Activated CD4-positive, alpha-beta T cell treated with anti-CD3 and anti-CD28 coated beads, Interleukin-2, amount 10 ng/mL, durations not matched to agents 24 days and 14 days (primary cell): Measurements from ENCODE around the gene CAPN5. TPM values are rescaled to one million over a fixed set of nuclear protein-coding genes. Genes with fewer than 3 reads are reported as not detected.

ENCODE experiments used
- DNase-seq: peaks from one replicate; pipeline ENCODE4 v3.0.0; 2022
- H3K27ac Mint-ChIP-seq: one replicate; pipeline ENCODE4 v1.8.0; 2022; ENCODE audit warnings: mild to moderate bottlenecking, mixed read lengths
- H3K27me3 Mint-ChIP-seq: one replicate; pipeline ENCODE4 v1.8.0; 2022; ENCODE audit warnings: mixed read lengths
- H3K36me3 Mint-ChIP-seq: one replicate; pipeline ENCODE4 v1.8.0; 2022; ENCODE audit warnings: low read depth, mild to moderate bottlenecking, mixed read lengths
- H3K4me1 Mint-ChIP-seq: one replicate; pipeline ENCODE4 v1.8.0; 2021; ENCODE audit warnings: mixed read lengths
- H3K4me3 Mint-ChIP-seq: one replicate; pipeline ENCODE4 v1.8.0; 2022; ENCODE audit warnings: mild to moderate bottlenecking, moderate library complexity, mixed read lengths
- H3K9me3 Mint-ChIP-seq: one replicate; pipeline ENCODE4 v1.8.0; 2021; ENCODE audit warnings: mixed read lengths
- intact Hi-C: fragments of 100-400 bp; cut with micrococcal nuclease; formaldehyde crosslinking; loops from one replicate; pipeline ENCODE4 v1.15.1; 2023
- total RNA-seq: library from RNA; stranded (reverse); gene quantifications from 2 replicates; pipeline ENCODE4 v1.2.3, GENCODE V29; 2022

CAPN5 gene
- total RNA-seq, 1 donor from 2014 or later, result 0.30 TPM

DNA sequence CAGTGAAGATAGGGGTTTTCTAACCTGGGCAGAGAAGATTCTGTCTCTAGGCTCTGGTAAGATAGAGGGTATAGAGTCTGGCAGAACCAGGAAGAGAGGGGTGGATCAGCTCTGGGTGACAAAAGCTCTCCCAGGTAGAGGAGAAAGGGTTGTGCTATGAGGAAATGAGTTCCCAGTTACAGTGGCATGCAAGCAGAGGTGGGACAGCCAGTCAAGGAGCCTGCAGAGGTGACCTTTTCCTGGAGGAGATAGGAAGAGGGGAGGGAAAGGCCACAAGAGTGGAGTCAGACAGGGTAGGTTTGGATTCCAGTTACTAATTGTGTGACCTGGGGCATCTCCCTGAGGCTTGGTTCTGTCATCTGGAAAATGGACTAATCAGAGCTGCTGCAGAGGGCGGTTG, 3.4 kb upstream of the CAPN5 start:
- Mint-ChIP-seq H3K27ac (no peak overlapping the region), H3K4me3 (no peak overlapping the region), H3K4me1 (peaks cover 8% of the 10 kb centered on the region), H3K9me3 (no peaks in the 10 kb centered on the region), H3K27me3 (peaks cover 25% of the 10 kb centered on the region), H3K36me3 (no peaks in the 10 kb centered on the region)
- no peak for DNase-seq
- intact Hi-C loops, result no loop called here

DNA sequence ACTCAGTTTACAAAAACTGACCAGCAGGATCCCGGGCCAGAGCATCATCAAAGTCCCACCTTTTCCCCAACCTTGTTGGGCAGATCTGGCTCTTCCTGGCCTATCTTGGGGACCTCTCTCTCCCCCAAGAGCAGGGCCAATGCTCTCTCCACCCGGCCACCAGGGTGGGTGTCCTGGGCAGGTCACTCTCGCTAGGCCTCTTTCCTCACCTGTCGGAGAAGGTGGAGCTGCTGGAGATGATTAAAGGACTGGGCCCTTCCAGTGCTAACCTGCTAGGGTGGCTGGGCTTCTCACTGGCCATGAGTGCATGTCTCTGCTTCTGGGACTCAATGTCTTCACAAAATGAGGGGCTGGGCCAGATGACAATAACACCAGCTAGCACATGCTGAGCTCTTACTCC, 2.9 kb upstream of the CAPN5 start:
- DNase-seq, result no peak
- H3K4me1 Mint-ChIP-seq, result peaks cover 8% of the 10 kb centered on the region
- no peaks in the 10 kb centered on the region for H3K36me3 Mint-ChIP-seq
- H3K4me3 Mint-ChIP-seq, result no peak overlapping the region
- peaks cover 25% of the 10 kb centered on the region for H3K27me3 Mint-ChIP-seq
- no peak overlapping the region for H3K27ac Mint-ChIP-seq
- no peaks in the 10 kb centered on the region for H3K9me3 Mint-ChIP-seq
- intact Hi-C loops, result no loop called here

DNA sequence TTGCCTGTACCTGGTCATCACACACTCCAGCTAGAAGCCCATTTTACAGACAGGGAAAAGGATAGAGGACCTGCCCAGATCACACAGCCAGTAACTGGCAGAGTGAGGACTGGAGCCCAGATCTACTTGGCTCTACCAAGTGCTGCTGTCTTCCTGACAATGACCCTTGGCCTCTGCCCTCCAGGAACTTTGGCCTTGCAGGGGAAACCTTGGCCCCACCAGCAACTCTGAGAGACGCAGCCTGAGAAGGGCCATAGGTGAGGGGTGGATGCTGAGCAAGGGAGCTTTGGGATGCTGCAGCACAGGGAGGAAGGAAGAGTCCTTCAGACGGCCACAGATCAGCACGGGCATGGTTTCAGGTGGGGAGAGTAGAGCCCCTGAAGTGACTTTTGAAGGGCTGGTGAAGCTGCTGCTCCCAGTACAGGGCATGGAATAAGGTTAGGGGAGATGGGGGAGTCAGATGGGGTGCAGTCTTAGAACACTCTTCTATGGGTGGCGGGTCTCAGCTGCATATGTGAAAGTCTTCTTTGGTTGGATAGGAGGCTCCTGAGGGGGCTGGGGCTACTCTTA, 2.0 kb upstream of the CAPN5 start:
- no peaks in the 10 kb centered on the region for H3K9me3 Mint-ChIP-seq
- peaks cover 8% of the 10 kb centered on the region for H3K4me1 Mint-ChIP-seq
- H3K27ac Mint-ChIP-seq, result no peak overlapping the region
- H3K4me3 Mint-ChIP-seq, result no peak overlapping the region
- intact Hi-C loops, result no loop called here
- peaks cover 28% of the 10 kb centered on the region for H3K27me3 Mint-ChIP-seq
- no peak for DNase-seq
- no peaks in the 10 kb centered on the region for H3K36me3 Mint-ChIP-seq

DNA sequence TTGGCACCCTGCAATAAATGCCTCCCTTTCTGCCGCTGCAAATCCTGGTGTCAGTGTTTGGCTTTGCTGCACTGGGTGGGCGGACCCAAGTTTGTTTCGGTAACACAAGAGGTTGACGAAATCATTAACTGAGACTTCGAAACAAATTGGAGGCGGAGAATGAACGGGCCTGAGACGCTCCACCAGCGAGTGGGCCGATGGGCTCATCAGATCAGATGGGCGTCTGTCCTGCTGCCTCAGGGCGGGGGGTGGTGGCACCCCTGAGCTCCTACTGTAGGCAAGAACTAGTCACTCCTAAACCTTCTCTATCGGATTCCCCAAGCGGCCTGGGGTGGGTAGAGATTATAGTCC, 918 bp upstream of the CAPN5 start:
- Mint-ChIP-seq H3K4me1 (peaks cover 8% of the 10 kb centered on the region), H3K27ac (peak overlapping the region; percentile 87), H3K4me3 (peak overlapping the region; percentile 88), H3K36me3 (no peaks in the 10 kb centered on the region), H3K9me3 (no peaks in the 10 kb centered on the region), H3K27me3 (peaks cover 26% of the 10 kb centered on the region)
- intact Hi-C loops, result loop anchor here (1.0 kb wide), 1 partner anchor 19 kb away; no protein-coding TSS in a partner anchor
- no peak for DNase-seq

DNA sequence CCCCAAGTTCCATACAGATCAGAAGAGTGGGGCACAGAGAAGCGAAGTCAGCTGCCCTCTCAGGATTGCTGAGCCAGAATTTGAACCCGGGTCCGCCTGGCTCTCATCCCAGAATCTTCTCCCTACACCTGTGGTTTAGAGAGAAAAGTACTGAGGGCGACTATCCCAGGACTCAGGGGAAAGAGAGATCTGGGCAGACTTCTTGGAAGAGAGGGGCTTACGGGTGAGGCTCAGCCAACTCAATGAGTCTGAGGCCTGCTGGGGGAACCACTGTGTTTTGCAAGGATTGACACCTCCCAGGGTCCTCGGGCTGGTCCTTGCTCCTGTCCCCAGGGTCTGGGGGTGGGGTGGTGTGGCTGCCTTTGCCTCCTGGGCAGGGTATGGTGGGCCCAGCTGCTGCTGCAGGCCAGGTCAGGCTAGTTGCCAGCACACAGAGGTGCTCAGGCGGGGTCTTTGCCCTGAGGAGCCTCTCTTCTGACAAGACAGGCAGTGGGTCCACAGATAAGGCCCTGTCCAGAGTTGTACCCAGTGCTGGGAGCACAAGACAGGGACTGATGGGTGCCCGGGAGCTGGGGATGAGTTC, 1.2 kb downstream of the CAPN5 start:
- Mint-ChIP-seq H3K4me3 (peak overlapping the region; percentile 66), H3K4me1 (peaks cover 20% of the 10 kb centered on the region), H3K27me3 (peaks cover 19% of the 10 kb centered on the region), H3K36me3 (no peaks in the 10 kb centered on the region), H3K27ac (no peak overlapping the region), H3K9me3 (no peaks in the 10 kb centered on the region)
- no peak for DNase-seq
- intact Hi-C loops, result no loop called here

DNA sequence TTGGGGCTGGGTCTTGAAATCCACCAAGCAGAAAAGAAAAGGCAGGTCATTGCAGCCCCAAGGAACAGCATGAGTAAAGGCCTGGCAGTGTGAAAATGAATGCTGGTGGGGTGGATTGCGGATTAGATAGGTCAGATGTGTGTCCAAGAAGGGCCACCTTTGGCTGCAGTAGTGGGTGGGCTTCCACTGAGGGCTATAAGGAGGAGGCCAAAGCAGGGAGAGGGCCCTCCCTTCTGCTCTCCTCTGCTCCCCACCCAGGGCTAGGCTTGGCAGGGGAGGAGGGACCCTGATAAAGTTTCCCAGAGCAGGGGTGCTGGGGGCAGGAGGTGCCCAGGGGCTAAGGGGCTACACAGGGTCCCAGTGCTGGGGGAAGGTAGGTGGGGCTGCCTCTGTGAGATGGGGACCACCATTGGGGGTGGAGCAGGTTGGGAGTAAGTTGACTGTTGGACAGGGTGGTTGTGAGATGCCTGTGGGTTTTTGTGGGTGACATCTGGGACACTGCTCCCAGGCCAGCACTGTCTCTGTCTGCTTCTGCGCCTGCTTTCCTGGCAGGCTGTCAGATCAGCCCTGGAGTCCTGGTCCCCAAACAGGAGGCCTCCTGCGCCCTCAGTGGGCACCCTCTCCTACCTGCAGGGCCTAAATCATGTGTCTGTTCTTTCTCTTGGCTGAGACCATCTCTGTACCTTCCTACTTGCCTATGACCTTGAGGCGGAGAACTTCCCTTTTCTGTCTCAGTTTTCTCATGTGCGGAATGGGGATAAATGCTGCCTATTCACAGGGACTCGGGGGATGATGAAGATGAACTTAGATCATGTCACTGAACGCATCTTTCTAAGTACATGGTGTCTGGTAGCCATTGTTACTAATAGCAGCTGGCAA, 1.9 kb downstream of the CAPN5 start:
- peaks cover 19% of the 10 kb centered on the region for H3K27me3 Mint-ChIP-seq
- peaks cover 26% of the 10 kb centered on the region for H3K4me1 Mint-ChIP-seq
- DNase-seq, result no peak
- intact Hi-C loops, result no loop called here
- H3K4me3 Mint-ChIP-seq, result no peak overlapping the region
- H3K36me3 Mint-ChIP-seq, result no peaks in the 10 kb centered on the region
- H3K27ac Mint-ChIP-seq, result no peak overlapping the region
- H3K9me3 Mint-ChIP-seq, result no peaks in the 10 kb centered on the region

DNA sequence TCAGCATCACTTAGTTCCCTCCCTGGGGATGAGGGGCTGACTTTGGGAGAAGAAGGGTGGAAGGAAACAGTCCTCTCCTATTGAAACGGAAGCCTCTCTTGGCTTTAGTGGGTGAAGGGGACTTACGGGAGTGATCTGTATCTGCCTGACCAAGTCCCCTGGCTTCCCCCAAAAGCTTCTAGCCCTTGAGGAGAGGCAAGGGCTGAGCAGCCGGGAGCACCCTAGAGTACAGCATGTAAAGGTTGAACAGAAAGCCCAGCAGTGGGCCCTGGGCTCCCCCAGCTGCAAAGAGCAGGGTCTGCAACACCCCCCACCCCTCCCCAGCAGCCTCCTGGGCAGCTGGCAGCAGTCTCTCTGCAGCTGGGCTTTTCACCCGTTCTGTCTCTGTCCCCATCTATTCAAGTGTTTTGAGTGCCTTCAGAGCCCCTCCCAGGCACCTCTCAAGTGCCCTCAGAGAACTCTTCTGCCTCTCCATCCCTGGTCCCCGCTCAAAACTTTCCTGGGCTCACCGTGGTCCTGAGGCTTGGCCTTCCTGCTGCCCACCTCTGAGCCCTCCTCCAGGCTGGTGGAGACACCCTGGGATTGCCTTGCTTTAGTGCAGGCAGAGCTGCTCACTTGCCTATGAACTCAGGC, 2.7 kb downstream of the CAPN5 start:
- H3K4me1 Mint-ChIP-seq, result peaks cover 26% of the 10 kb centered on the region
- DNase-seq, result no peak
- H3K4me3 Mint-ChIP-seq, result no peak overlapping the region
- H3K27me3 Mint-ChIP-seq, result peaks cover 17% of the 10 kb centered on the region
- intact Hi-C loops, result no loop called here
- no peaks in the 10 kb centered on the region for H3K36me3 Mint-ChIP-seq
- no peaks in the 10 kb centered on the region for H3K9me3 Mint-ChIP-seq
- no peak overlapping the region for H3K27ac Mint-ChIP-seq

DNA sequence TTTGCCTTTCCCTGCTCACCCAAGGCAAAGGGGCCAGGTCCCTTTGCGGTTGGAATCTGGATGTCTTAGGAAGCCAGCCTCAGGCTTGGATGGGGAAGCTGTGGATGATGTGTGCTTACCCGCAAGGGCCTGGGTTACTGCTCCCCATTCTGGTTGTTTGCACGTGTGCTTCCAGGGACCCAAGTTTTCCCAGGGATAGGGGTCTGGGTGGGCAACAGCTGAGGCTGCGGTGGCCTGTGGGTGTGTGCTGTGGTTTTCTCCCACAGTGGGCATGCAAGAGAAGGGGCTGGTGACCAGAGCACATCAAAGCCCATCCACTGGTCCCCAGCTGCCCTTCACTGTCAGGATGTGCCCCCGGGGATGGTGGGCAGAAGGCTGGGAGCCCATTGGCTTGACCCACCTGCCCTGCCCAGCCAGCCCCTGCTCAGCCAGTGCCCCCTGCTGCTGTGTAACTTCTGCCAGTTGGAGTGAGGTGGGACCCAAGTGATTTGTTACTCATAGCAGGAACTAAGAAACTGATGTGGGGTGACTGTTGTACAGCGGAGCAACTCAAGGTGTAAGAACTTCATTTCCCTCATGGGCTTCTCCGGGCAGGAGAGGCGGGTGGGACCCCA, 3.3 kb downstream of the CAPN5 start:
- Mint-ChIP-seq H3K27me3 (peaks cover 13% of the 10 kb centered on the region), H3K27ac (no peak overlapping the region), H3K4me3 (no peak overlapping the region), H3K4me1 (peaks cover 26% of the 10 kb centered on the region), H3K36me3 (no peaks in the 10 kb centered on the region), H3K9me3 (no peaks in the 10 kb centered on the region)
- DNase-seq, result no peak
- intact Hi-C loops, result no loop called here

DNA sequence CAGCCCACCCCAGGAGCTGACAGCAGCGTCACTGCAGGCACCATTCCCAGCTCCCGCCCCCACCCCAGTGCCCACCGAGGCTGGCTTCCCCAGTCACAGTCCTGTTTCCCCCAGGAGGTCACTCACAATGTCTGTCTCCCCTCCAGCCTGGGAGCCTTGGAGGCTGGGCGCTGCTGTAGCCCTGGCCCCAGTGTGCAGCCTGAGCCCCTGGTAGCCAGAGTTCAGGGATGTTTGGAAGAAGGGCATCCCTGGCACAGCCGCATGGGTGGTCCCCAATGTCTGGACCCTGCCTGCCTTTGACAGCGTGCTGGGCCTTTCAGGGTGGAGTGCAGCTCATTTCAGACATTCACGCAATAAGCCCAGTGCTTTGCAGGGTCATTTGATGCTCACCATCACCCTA, 4.3 kb downstream of the CAPN5 start:
- no peak overlapping the region for H3K4me3 Mint-ChIP-seq
- no peaks in the 10 kb centered on the region for H3K9me3 Mint-ChIP-seq
- no peak for DNase-seq
- intact Hi-C loops, result no loop called here
- H3K4me1 Mint-ChIP-seq, result peaks cover 22% of the 10 kb centered on the region
- no peak overlapping the region for H3K27ac Mint-ChIP-seq
- peaks cover 9% of the 10 kb centered on the region for H3K27me3 Mint-ChIP-seq
- no peaks in the 10 kb centered on the region for H3K36me3 Mint-ChIP-seq

DNA sequence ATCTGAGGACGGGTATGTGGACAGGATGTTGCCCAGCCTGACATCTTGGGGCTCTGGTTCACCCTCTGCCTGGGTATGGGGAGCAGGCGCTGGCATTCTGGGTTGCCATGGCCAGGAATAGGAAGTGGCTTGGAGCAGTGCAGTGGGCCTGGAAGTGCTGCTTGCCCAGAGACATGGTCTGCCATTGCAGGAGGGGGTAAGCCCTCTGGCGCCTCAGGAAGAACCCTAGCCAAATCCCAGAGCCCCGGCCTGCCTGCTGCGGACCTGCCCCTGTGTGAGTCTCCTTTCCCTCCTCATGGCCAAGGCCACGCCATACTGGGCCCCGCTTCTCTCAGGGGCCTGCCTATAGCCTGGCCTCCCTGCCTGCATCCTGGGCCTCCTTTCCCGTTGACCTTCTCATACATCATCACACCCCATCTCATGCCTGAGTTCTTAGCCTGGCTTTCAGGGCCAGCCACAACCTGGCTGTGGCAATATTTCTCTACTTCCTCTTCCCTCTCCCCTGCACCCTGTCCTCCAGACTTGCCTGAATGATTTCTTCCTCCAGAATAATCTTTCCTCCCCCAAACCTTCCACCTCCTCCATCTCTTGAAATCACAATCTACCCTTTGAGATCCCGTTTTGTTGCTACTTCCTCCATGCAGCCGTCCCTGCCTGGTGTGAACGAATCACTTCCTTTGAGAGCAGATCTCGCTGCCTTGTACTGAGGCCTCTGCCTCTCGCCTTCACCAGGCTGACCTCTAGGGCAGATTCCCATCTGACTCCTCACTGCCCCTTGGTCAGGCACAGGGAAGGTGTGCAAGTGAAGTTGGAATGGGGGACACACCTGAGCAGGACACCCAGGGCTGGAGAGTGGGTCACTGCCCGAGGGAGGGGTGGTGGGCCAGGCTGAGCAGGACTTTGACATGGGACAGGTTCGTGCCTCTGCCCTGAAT, 5.2 kb downstream of the CAPN5 start:
- no peaks in the 10 kb centered on the region for H3K36me3 Mint-ChIP-seq
- H3K27me3 Mint-ChIP-seq, result peaks cover 11% of the 10 kb centered on the region
- no peaks in the 10 kb centered on the region for H3K9me3 Mint-ChIP-seq
- H3K27ac Mint-ChIP-seq, result no peak overlapping the region
- intact Hi-C loops, result no loop called here
- DNase-seq, result peak; percentile 58
- H3K4me3 Mint-ChIP-seq, result no peak overlapping the region
- H3K4me1 Mint-ChIP-seq, result peaks cover 22% of the 10 kb centered on the region

DNA sequence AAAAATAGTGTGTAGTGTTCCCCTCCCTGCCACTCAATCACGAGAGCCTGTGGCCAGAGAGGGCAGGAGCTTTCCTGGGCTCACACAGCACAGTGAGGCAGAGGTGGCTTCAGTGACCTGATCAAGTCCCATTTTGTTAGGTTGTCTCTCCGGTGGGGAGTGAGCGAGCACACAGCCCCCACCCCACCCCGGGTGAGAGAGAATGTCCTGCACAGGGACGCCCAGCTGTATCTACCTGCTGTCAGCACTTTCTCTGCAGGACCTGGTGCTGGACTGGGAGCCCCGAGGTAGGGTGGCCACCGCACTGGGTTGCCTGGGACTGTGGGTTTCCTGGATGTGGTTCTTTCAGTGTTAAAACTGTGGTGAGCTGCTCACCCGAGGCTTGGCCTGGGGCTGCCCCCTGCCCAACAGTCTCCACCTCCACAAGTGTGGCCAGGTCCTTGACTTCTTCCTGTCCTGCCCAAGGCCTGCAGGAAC, 6.1 kb downstream of the CAPN5 start:
- H3K9me3 Mint-ChIP-seq, result no peaks in the 10 kb centered on the region
- intact Hi-C loops, result no loop called here
- peak; percentile 69 for DNase-seq
- H3K4me1 Mint-ChIP-seq, result peaks cover 18% of the 10 kb centered on the region
- no peak overlapping the region for H3K4me3 Mint-ChIP-seq
- H3K27me3 Mint-ChIP-seq, result peaks cover 10% of the 10 kb centered on the region
- no peak overlapping the region for H3K27ac Mint-ChIP-seq
- H3K36me3 Mint-ChIP-seq, result no peaks in the 10 kb centered on the region

DNA sequence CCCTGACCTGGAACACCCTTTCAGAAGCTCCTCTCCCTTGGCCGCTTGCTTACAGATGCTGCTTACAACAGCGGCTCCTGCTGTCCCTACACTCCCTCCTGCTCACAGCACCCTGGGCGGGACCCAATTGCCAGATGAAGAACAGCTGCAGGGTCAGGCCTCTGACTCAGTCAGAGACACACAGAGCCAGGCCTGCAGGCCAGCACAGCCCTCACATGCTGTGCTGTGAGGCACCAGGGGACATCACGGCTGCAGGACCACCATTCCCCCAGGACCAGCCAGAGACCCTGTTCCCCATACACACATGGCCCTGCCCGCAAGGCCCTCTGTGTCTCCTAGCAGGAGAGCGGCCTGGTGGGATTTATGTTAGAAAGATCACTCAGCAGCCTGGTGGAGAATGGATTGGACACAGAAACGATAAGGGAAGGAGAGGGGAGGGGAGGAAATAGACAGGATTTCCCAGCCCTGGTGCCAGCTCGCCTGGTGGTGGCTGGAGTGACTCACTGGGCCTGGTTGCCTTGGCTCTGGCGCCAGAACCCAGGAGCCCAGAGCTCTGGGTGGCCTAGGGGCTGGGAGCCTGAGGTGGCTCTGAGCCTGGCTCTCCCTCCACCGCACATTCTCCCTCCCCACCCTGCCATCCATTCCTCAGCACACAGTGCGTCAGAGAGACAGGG, 6.7 kb downstream of the CAPN5 start:
- H3K4me3 Mint-ChIP-seq, result no peak overlapping the region
- no peaks in the 10 kb centered on the region for H3K9me3 Mint-ChIP-seq
- intact Hi-C loops, result no loop called here
- no peak for DNase-seq
- H3K4me1 Mint-ChIP-seq, result peaks cover 18% of the 10 kb centered on the region
- no peaks in the 10 kb centered on the region for H3K36me3 Mint-ChIP-seq
- no peak overlapping the region for H3K27ac Mint-ChIP-seq
- peaks cover 15% of the 10 kb centered on the region for H3K27me3 Mint-ChIP-seq
